DOHH2 (cell line): ENCODE data around the gene AMACR.

Experiments
- EZH2phosphoT487 ChIP-seq: fragments of 200-600 bp; sonication (generic); IDR thresholded peaks from 2 replicates; pipeline ENCODE4 v1.6.1; 2017; ENCODE audit warnings: borderline replicate concordance, mild to moderate bottlenecking, antibody characterized with exemption, low read length, moderate library complexity, mixed read lengths
- TF ChIP-seq, protein P1 (sequence below): fragments of 200-600 bp; sonication (generic); IDR thresholded peaks from one replicate; pipeline ENCODE4 v1.5.1; 2014; ENCODE audit warnings: antibody characterized with exemption, mild to moderate bottlenecking, low read depth, low read length; ENCODE audit not compliant: poor library complexity, severe bottlenecking

DNA sequence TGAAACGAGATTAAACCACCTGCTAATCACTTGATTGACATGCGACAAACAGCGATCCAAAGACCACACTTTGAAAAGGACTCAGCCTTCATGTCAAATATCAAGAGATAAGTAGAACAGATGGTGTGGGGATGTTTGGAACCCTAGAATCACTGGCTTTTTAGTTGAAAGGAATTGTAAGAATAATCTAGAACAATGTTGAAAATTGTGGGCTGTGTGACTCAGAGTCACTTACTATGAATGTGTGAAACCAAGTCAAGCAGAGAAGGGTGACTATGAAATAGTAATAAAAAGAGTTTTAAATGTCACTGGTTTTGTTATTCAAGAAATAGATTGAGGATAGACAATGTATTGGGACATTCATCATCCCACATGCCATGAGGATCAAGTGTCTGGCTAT is 49.3 kb upstream of the AMACR start:
- TF ChIP-seq, protein P1, sequence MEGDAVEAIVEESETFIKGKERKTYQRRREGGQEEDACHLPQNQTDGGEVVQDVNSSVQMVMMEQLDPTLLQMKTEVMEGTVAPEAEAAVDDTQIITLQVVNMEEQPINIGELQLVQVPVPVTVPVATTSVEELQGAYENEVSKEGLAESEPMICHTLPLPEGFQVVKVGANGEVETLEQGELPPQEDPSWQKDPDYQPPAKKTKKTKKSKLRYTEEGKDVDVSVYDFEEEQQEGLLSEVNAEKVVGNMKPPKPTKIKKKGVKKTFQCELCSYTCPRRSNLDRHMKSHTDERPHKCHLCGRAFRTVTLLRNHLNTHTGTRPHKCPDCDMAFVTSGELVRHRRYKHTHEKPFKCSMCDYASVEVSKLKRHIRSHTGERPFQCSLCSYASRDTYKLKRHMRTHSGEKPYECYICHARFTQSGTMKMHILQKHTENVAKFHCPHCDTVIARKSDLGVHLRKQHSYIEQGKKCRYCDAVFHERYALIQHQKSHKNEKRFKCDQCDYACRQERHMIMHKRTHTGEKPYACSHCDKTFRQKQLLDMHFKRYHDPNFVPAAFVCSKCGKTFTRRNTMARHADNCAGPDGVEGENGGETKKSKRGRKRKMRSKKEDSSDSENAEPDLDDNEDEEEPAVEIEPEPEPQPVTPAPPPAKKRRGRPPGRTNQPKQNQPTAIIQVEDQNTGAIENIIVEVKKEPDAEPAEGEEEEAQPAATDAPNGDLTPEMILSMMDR, result no peak
- TF ChIP-seq EZH2phosphoT487, result no peak
